Astrocyte of the cerebellum (primary cell): ENCODE results near the gene PNPLA7.

Experiments used
- DNase-seq: peaks from one replicate; pipeline ENCODE4 v3.0.0-alpha.2; 2011; ENCODE audit warnings: low read depth
- H3K4me3 ChIP-seq: 2 replicates; pipeline ENCODE4 v1.5.1; 2011; ENCODE audit warnings: mild to moderate bottlenecking, low read depth, low read length, moderate library complexity
- in situ Hi-C: cut with HindIII; loops from 2 replicates; pipeline ENCODE4 v1.10.0; 2017; ENCODE audit warnings: low sequenced_read_pairs
- TF ChIP-seq, protein P1 (sequence below): IDR thresholded peaks from 2 replicates; pipeline ENCODE4 v1.5.1; 2012; ENCODE audit warnings: low read length, low read depth, moderate library complexity, mild to moderate bottlenecking; ENCODE audit errors: missing control alignments

Gene PNPLA7

DNA sequence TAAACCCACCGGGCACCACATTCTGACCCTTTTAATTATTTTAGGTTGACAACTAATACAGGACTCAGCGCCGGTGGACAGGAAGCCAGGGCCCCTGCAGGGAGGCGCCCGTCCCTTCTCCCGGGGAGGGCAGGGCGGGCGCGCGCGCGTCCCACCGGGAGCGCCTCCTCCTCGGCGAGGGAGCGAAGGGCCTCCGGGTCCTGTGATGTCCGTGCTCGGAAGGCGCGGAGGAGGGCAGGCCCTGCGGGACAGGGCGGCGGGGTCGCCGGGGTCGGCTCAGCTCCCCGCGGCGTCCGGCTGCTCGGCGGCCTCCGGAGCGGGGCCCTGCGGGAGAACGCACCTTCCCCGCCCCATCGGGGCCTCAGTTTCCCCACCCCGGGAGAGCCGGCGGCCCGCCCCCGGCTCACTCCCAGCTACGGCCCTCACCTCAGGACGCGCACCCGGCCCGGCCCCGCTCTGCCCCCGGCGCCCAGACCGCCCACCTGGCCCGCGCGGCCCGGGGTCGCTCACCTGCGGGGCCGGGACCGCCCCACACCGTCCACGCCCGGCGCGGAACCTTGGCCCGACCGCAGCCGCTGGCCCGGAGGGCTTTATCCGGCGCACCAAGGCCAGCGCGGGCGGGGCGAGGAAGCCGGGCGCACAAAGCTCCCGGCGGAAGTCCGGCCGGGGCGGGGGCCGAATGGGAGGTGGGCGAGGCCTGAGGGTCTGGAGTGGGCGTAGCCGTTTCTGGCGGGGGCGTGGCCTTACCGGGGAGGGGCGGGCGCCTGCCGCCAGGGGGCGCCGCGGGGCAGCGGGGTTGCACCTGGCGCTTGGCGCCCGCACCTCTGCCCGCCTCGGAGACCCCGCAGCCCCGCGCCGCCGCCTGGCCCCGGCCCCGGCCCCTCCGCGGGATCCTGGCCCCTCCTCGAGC is 127.3 kb downstream of the PNPLA7 start, which contains the start of the genes EXD3 and NOXA1:
EXD3 (minus strand) TSS at position 559 of the 910 bp plus-strand sequence. CDS start 27,805 bp downstream, outside the sequence.
NOXA1 (plus strand) TSS at position 790 of the 910 bp plus-strand sequence. CDS start 137 bp downstream, outside the sequence.
- DNase-seq, result peak; percentile 70
- TF ChIP-seq, protein P1, sequence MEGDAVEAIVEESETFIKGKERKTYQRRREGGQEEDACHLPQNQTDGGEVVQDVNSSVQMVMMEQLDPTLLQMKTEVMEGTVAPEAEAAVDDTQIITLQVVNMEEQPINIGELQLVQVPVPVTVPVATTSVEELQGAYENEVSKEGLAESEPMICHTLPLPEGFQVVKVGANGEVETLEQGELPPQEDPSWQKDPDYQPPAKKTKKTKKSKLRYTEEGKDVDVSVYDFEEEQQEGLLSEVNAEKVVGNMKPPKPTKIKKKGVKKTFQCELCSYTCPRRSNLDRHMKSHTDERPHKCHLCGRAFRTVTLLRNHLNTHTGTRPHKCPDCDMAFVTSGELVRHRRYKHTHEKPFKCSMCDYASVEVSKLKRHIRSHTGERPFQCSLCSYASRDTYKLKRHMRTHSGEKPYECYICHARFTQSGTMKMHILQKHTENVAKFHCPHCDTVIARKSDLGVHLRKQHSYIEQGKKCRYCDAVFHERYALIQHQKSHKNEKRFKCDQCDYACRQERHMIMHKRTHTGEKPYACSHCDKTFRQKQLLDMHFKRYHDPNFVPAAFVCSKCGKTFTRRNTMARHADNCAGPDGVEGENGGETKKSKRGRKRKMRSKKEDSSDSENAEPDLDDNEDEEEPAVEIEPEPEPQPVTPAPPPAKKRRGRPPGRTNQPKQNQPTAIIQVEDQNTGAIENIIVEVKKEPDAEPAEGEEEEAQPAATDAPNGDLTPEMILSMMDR, result peak; percentile 52
- peak within 1 kb of the TSS; percentile 66 for H3K4me3 ChIP-seq
- in situ Hi-C loops, result no loop called here

DNA sequence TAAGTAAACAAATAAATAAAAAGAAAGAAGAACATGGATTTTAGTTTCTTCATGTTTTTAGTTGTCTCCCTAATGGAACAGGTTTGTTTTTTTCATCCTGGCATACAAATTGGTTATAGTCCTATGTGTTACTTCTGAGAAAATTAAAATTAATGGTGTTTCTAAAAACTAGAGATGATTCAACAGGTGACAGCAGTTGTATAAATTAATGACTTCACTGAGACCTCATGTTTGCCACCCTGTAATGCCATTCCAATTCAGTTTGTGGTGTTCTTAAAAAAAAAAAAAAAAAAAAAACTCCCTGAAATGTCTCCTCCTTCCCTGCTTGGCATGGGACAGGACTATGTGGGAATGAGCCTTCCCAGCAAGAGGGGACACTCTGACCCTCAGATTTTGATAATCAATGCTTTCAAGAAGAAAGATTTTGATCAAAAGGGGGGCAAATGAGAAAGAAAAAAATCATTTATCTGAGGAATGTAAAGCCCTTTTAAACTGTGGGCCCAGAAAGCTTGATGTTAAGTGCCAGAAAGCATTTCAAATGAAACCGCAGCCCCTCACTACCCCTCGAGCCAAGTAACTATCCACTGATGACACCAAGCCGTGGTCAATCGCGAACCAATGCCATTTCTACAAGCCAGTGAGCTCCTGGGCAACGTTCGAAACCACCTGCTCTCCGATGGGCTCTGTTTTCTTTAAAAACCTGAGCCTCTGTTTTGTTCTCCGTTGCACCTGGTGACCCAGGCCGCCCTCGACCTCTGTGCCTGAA is 128.2 kb downstream of the PNPLA7 start:
- TF ChIP-seq, protein P1, result no peak
- H3K4me3 ChIP-seq, result peak overlapping the region; percentile 66
- in situ Hi-C loops, result no loop called here
- DNase-seq, result no peak

DNA sequence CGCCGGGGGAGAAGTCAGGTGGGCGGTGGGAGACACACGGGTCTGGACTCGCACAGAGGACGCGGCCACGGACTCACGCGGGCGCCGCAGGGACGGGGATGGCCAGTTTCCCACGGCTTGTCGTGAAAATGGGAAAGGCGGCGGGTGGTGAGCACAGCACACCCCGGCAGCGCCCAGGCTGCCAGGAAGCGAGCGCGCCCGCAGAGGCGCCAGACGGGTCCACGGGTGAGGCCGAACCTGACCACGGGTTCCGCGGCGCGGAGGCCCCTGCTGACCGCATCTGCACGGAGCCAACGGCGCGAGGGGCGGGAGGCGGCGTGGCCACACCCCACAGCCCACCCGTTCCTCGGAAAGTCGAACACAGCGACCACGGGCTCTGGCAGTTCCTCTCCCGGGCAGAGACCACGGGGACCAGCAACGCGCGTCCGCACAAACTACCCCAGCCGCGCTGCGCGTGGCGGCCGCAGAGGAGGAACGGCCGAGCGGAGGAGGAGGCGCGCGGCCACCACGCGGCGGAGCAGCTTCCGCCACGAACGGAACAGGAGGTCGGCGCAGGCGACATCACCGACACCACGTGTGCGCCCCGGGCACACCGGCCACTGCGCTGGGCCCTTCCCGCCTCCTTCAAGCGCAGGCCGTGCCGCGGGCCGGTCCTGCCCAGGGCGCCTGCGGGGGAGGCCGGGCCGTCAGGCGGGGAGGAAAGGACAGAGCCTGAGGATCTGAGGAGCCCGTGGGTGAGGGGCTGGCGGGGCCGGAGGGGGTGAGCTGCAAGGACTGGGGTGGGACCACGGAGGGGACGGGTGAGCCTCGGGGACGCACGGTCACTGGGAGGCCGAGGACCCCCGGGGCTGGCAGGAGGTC is 132.8 kb downstream of the PNPLA7 start:
- TF ChIP-seq, protein P1, result no peak
- H3K4me3 ChIP-seq, result peak overlapping the region; percentile 7
- DNase-seq, result no peak
- in situ Hi-C loops, result loop anchor here (5.0 to 10.0 kb wide), 2 partner anchors 53 to 105 kb away; no protein-coding TSS in a partner anchor

DNA sequence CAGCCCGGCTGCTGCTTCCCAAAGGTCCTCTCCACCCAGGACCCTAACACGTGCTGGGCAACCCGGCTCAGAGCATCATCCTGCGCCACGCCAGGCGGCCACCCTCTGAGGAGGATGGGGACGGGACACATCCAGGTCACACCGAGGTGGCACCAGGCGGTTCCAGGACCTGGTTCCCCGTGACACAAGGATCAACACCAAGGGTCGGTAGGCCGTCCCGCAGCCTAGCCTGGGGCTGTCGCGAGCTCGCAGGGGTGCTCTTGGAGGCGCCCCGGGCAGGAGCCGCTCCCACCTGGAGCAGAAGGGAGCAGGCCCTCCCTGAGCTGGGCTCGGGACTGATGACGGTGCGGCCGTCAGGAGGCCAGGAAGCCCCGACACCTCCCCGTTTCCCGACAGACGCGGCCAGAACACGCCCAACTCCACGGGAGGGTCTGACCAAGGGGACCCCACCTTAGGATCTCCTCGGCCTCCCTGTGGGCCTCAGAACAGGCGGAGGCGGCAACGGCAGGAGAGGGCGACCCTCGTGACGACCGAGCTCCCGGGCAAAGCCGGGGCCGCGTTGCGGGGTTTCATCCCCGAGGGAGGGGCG is 133.5 kb downstream of the PNPLA7 start:
- TF ChIP-seq, protein P1, result no peak
- in situ Hi-C loops, result loop anchor here (5.0 to 10.0 kb wide), 2 partner anchors 52 to 104 kb away; no protein-coding TSS in a partner anchor
- no peak for DNase-seq
- H3K4me3 ChIP-seq, result no peak overlapping the region

DNA sequence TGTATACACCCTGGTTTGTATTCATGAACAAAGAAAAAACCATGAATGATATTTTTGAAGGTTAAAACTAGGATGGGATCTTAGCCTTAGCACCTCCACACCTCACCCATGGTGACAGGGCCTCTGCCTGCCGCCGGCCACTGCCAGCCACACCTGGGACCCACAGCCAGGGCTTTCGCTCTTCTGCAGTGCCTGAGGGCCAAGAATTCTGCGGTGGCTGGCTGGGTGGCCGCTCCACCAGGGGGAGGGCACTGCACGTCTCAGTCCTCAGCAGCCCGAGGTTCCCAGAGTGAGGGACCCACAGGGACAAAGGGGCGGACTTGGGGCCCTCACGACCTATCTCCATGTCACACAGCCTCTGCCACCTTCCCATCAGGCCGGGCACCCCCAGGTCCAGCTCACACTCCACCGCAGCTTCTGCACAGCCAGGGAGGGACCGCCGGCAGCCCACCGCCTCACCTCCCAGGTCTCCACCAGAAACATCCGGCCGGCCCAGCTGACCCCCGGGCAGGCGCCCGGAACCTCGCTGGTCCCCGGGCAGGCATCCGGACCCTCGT is 134.1 kb downstream of the PNPLA7 start:
- in situ Hi-C loops, result loop anchor here (5.0 to 10.0 kb wide), 2 partner anchors 51 to 104 kb away; no protein-coding TSS in a partner anchor
- no peak for DNase-seq
- no peak overlapping the region for H3K4me3 ChIP-seq
- TF ChIP-seq, protein P1, result no peak
